DOHH2 (cell line): ENCODE measurements around the gene MBP.

Source experiments
- H3F3A ChIP-seq: fragments of 200-600 bp; sonication (generic), shearing (Covaris generic); 2 replicates; pipeline ENCODE4 v1.6.0; 2016; ENCODE audit warnings: antibody characterized with exemption, mild to moderate bottlenecking; ENCODE audit not compliant: control insufficient read depth, insufficient read depth
- H3K27ac ChIP-seq: fragments of 200-600 bp; sonication (generic); 2 replicates; pipeline ENCODE4 v1.5.1; 2014; ENCODE audit warnings: low read depth, mild to moderate bottlenecking, low read length, moderate library complexity
- H3K27me3 ChIP-seq: fragments of 200-600 bp; sonication (generic); 2 replicates; pipeline ENCODE4 v1.6.1; 2014; ENCODE audit warnings: mild to moderate bottlenecking, low read length, mixed read lengths; ENCODE audit not compliant: control insufficient read depth
- H3K36me3 ChIP-seq: fragments of 200-600 bp; sonication (generic); 2 replicates; pipeline ENCODE4 v1.6.1; 2014; ENCODE audit warnings: mild to moderate bottlenecking, low read length, moderate library complexity, mixed read lengths; ENCODE audit not compliant: control insufficient read depth
- H3K4me1 ChIP-seq: fragments of 200-600 bp; sonication (generic); 2 replicates; pipeline ENCODE4 v1.6.1; 2014; ENCODE audit warnings: mild to moderate bottlenecking, low read length, mixed read lengths; ENCODE audit not compliant: control insufficient read depth
- H3K4me2 ChIP-seq: fragments of 200-600 bp; sonication (generic); 2 replicates; pipeline ENCODE4 v1.6.0; 2014; ENCODE audit warnings: mild to moderate bottlenecking, low read length, moderate library complexity
- H3K4me3 ChIP-seq: fragments of 200-600 bp; sonication (generic); 2 replicates; pipeline ENCODE4 v1.5.1; 2014; ENCODE audit warnings: mild to moderate bottlenecking, low read length, mixed read lengths
- H3K79me2 ChIP-seq: fragments of 200-600 bp; sonication (generic); 2 replicates; pipeline ENCODE4 v1.6.1; 2014; ENCODE audit warnings: mild to moderate bottlenecking, low read length, mixed read lengths; ENCODE audit not compliant: control insufficient read depth
- H3K9me2 ChIP-seq: fragments of 200-600 bp; sonication (generic); replicated peaks from 2 replicates; pipeline ENCODE4 v1.6.1; 2014; ENCODE audit warnings: mild to moderate bottlenecking, low read length, mixed read lengths; ENCODE audit not compliant: control insufficient read depth
- H3K9me3 ChIP-seq: fragments of 200-600 bp; sonication (generic); 2 replicates; pipeline ENCODE4 v1.6.1; 2014; ENCODE audit warnings: antibody characterized with exemption, low read length, mixed read lengths; ENCODE audit not compliant: control insufficient read depth, insufficient read depth
- H4K20me1 ChIP-seq: fragments of 200-600 bp; sonication (generic); 2 replicates; pipeline ENCODE4 v1.6.0; 2014; ENCODE audit warnings: low read depth, mild to moderate bottlenecking, antibody characterized with exemption, low read length, moderate library complexity; ENCODE audit not compliant: control insufficient read depth, insufficient read depth
- EZH2phosphoT487 ChIP-seq: fragments of 200-600 bp; sonication (generic); IDR thresholded peaks from 2 replicates; pipeline ENCODE4 v1.6.1; 2017; ENCODE audit warnings: borderline replicate concordance, mild to moderate bottlenecking, antibody characterized with exemption, low read length, moderate library complexity, mixed read lengths
- TF ChIP-seq, protein P1 (sequence below): fragments of 200-600 bp; sonication (generic); IDR thresholded peaks from one replicate; pipeline ENCODE4 v1.5.1; 2014; ENCODE audit warnings: antibody characterized with exemption, mild to moderate bottlenecking, low read depth, low read length; ENCODE audit not compliant: poor library complexity, severe bottlenecking

The MBP gene

DNA sequence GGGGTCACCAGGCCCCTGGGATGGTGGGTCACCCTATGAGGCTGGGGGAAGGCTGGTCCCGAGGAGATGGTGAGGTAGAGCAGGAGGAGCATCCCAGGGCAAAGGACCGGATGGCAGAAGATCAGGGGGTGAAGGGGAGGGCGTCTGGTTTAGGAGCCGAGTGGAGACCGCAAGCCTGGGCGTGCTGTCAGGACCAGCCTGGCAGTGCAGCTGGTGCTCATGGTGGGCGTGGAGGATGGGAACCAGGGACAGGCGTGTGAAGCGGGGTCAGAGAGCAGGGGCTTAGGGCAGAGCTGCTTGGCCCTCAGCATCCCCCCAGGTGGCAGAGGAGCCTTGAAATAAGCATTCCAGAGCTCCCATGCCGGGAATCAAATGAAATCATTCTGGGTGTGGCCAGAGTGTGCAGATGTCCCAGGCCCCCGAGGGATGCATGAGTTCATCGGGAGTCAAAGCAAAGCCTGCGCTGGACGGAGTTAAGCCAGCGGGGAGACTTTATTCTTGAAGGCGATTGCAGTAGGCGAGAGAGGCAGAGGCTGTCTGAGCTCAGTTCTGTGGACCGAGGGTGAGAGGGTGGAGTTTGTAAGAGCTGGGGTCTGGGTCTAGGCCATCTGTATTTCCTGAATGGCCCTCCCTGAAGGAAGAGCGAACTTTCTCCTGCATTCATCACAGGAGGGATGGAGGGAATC, 33.1 kb upstream of the MBP start:
- no peaks in the 10 kb centered on the region for H3K36me3 ChIP-seq
- H3K4me1 ChIP-seq = peaks cover 6% of the 10 kb centered on the region
- H4K20me1 ChIP-seq = no peaks in the 10 kb centered on the region
- no peaks in the 10 kb centered on the region for H3F3A ChIP-seq
- H3K79me2 ChIP-seq = no peaks in the 10 kb centered on the region
- H3K27me3 ChIP-seq = peaks cover 5% of the 10 kb centered on the region
- no peak overlapping the region for H3K4me2 ChIP-seq
- H3K4me3 ChIP-seq = no peak overlapping the region
- no peaks in the 10 kb centered on the region for H3K9me3 ChIP-seq
- TF ChIP-seq EZH2phosphoT487 = no peak
- TF ChIP-seq, protein P1, sequence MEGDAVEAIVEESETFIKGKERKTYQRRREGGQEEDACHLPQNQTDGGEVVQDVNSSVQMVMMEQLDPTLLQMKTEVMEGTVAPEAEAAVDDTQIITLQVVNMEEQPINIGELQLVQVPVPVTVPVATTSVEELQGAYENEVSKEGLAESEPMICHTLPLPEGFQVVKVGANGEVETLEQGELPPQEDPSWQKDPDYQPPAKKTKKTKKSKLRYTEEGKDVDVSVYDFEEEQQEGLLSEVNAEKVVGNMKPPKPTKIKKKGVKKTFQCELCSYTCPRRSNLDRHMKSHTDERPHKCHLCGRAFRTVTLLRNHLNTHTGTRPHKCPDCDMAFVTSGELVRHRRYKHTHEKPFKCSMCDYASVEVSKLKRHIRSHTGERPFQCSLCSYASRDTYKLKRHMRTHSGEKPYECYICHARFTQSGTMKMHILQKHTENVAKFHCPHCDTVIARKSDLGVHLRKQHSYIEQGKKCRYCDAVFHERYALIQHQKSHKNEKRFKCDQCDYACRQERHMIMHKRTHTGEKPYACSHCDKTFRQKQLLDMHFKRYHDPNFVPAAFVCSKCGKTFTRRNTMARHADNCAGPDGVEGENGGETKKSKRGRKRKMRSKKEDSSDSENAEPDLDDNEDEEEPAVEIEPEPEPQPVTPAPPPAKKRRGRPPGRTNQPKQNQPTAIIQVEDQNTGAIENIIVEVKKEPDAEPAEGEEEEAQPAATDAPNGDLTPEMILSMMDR = no peak
- no peak overlapping the region for H3K27ac ChIP-seq
- H3K9me2 ChIP-seq = no peaks in the 10 kb centered on the region

DNA sequence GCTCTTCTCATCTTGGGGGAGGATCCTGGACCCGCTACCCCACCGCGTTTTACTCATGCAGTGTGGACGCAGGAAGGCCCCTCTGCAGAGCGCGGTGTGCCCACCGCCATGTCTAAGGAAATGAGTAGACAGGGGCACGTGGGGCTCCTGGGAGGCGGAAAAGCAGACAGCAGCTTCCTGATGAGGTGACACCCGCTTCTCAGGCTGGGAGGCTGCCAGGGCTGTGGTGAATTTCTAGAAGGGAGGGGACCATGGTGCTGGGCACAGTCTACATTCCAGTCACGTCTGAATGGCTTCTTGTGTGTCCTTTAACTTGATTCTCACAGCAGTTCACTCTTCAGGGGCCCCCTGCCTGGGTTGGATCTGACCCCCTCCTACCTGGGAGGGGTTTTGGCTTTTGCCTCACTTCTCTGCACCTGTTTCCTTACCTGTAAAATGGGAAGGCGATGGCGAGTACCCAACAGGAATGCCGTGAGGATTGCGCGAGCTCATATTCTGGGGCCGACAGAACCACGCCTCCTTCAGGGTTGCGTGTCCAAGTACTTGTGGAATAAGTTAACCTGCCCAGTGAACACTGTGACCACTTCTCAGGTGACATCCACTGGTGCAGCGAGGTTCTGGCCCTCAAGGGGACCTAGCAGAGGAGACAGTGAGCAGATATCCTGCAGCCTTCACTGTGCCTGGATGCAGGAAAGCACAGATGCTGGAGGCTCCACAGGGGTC, 32.3 kb upstream of the MBP start:
- Histone ChIP-seq H3K36me3 (no peaks in the 10 kb centered on the region), H3K27ac (no peak overlapping the region), H4K20me1 (no peaks in the 10 kb centered on the region), H3F3A (no peaks in the 10 kb centered on the region), H3K79me2 (no peaks in the 10 kb centered on the region), H3K27me3 (peaks cover 8% of the 10 kb centered on the region), H3K4me3 (no peak overlapping the region), H3K9me3 (no peaks in the 10 kb centered on the region), H3K4me1 (peaks cover 11% of the 10 kb centered on the region), H3K4me2 (no peak overlapping the region), H3K9me2 (no peaks in the 10 kb centered on the region)
- TF ChIP-seq, protein P1 = no peak
- TF ChIP-seq EZH2phosphoT487 = no peak

DNA sequence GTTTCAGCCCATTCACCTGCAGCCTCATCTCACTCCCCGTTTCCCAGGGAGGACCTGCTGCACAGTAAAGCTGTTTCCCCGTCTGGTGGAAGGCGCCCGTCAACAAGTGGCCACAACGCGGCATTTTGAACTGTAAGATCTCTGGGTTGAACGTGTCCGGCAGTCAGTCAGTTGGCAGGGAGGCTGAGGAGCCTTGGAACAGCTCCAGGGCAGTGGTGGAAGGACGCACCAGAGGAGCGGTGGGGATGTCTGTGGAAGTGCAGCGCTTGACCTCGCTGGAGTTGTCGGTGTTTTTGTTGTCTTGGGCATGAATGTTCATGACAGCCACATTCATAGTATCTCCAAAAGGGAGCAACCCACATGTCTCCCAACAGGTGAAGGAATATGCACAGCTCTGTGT, 31.4 kb upstream of the MBP start:
- no peaks in the 10 kb centered on the region for H3K9me3 ChIP-seq
- peaks cover 11% of the 10 kb centered on the region for H3K4me1 ChIP-seq
- TF ChIP-seq EZH2phosphoT487 = no peak
- TF ChIP-seq, protein P1 = no peak
- no peaks in the 10 kb centered on the region for H3K36me3 ChIP-seq
- H3K79me2 ChIP-seq = no peaks in the 10 kb centered on the region
- H3K4me2 ChIP-seq = no peak overlapping the region
- H3F3A ChIP-seq = no peaks in the 10 kb centered on the region
- no peaks in the 10 kb centered on the region for H3K9me2 ChIP-seq
- H3K27ac ChIP-seq = no peak overlapping the region
- no peak overlapping the region for H3K4me3 ChIP-seq
- H4K20me1 ChIP-seq = no peaks in the 10 kb centered on the region
- peaks cover 8% of the 10 kb centered on the region for H3K27me3 ChIP-seq
